Thyroid gland (tissue), 4 donors: Measurements from ENCODE around the gene PCCA. TPM values are rescaled to one million over a fixed set of nuclear protein-coding genes. Genes with fewer than 3 reads are reported as not detected.

Experiments used
- DNase-seq, 2 donors: peaks; one replicate each; pipeline ENCODE4 v3.0.0-alpha.2; 2019
- H3K27ac ChIP-seq, 3 donors: fragments of 200-600 bp; sonication (generic); 1 replicate in 2 of 3; 2 replicates in 1 of 3; pipeline ENCODE4 v1.5.1; 2016 to 2019; ENCODE audit warnings: mild to moderate bottlenecking in 1 of 3, moderate library complexity in 1 of 3
- H3K27me3 ChIP-seq: fragments of 200-600 bp; sonication (generic); one replicate; pipeline ENCODE4 v1.5.1; 2019
- H3K36me3 ChIP-seq, 2 donors: fragments of 200-600 bp; sonication (generic); one replicate each; pipeline ENCODE4 v1.5.1; 2016 to 2019
- H3K4me1 ChIP-seq, 2 donors: fragments of 200-600 bp; sonication (generic); one replicate each; pipeline ENCODE4 v1.5.1; 2017 to 2019
- H3K4me3 ChIP-seq, 3 donors: fragments of 200-600 bp; sonication (generic); replicated peaks in 1 of 3; 1 replicate in 2 of 3; 2 replicates in 1 of 3; pipeline ENCODE4 v1.5.1; 2016; ENCODE audit warnings: mild to moderate bottlenecking in 1 of 3
- H3K9me3 ChIP-seq: fragments of 200-600 bp; sonication (generic); one replicate; pipeline ENCODE4 v1.5.1; 2017
- CTCF ChIP-seq, 6 experiments: fragments of 200-600 bp in 3 of 6; fragments of 450-650 bp in 3 of 6; sonication (generic) in 3 of 6; IDR thresholded peaks; one replicate each; pipeline ENCODE4 v1.5.1; 2016 to 2019; ENCODE audit warnings: antibody characterized with exemption in 6 of 6, mild to moderate bottlenecking in 2 of 6, inconsistent platforms in 1 of 6, moderate library complexity in 1 of 6
- POLR2A ChIP-seq, 2 donors: fragments of 450-650 bp; IDR thresholded peaks; one replicate each; pipeline ENCODE4 v1.6.1; 2017; ENCODE audit warnings: antibody characterized with exemption in 2 of 2, mild to moderate bottlenecking in 2 of 2, moderate library complexity in 1 of 2
- WGBS, 2 donors: methylation state at CpG; one replicate each; pipeline ENCODE4 v1.1.5; 2017; 5-methylcytosine and 5-hydroxymethylcytosine counted together
- intact Hi-C: fragments of 100-400 bp; cut with DNase I; formaldehyde crosslinking; loops from one replicate; pipeline ENCODE4 v1.15.1; 2023
- total RNA-seq, 4 donors: library from RNA; depleted of rRNA; stranded (reverse); fragments of >200 nt; gene quantifications; one replicate each; pipeline ENCODE4 v1.2.3, GENCODE V29; 2016

PCCA gene
- total RNA-seq, 4 donors from 2014 or later: 54.3 to 95.2 (median 67.7) TPM

GRCh38 chr13:100536643-100537180 lies 447.8 kb downstream of the PCCA start:
- WGBS, 2 donors: 90 to 93% methylated on average over 13 of the region's 13 CpGs

GRCh38 chr13:100537486-100537885 lies 448.6 kb downstream of the PCCA start:
- intact Hi-C loops: no loop called here
- no peak overlapping the region for H3K4me3 ChIP-seq
- 89 to 96% methylated on average over 9 of the region's 9 CpGs for WGBS, 2 donors
- H3K9me3 ChIP-seq: no peaks in the 10 kb centered on the region
- no peaks in the 10 kb centered on the region for H3K4me1 ChIP-seq
- TF ChIP-seq POLR2A (IDR thresholded peaks at IDR 0.05) (no peak), CTCF (IDR thresholded peaks at IDR 0.05) (no peak)
- peaks cover 0 to under 1% of the 10 kb centered on the region in 2 donors for H3K36me3 ChIP-seq
- H3K27me3 ChIP-seq: no peaks in the 10 kb centered on the region
- DNase-seq: no peak
- no peak overlapping the region for H3K27ac ChIP-seq

More at GRCh38 chr13:100536643-100537180, 447.8 kb downstream of the PCCA start:
- Histone ChIP-seq H3K27ac (no peak overlapping the region), H3K9me3 (no peaks in the 10 kb centered on the region), H3K27me3 (no peaks in the 10 kb centered on the region), H3K4me3 (no peak overlapping the region), H3K4me1 (no peaks in the 10 kb centered on the region), H3K36me3 (peaks cover 0 to 6% of the 10 kb centered on the region in 2 donors)
- TF ChIP-seq CTCF (IDR thresholded peaks at IDR 0.05) (no peak), POLR2A (IDR thresholded peaks at IDR 0.05) (no peak)
- intact Hi-C loops: no loop called here
- no peak for DNase-seq

- Histone ChIP-seq H3K4me1 (no peaks in the 10 kb centered on the region), H3K4me3 (no peak overlapping the region), H3K27ac (no peak overlapping the region), H3K9me3 (no peaks in the 10 kb centered on the region), H3K27me3 (no peaks in the 10 kb centered on the region), H3K36me3 (no peaks in the 10 kb centered on the region)
- TF ChIP-seq CTCF (IDR thresholded peaks at IDR 0.05) (no peak), POLR2A (IDR thresholded peaks at IDR 0.05) (no peak)
- no peak for DNase-seq
- WGBS, 2 donors: 93 to 94% methylated on average over 5 of the region's 5 CpGs
- intact Hi-C loops: no loop called here
These were observed 449.1 kb downstream of the PCCA start for GRCh38 chr13:100537951-100538462.

GRCh38 chr13:100540621-100541020 lies 451.7 kb downstream of the PCCA start:
- H3K36me3 ChIP-seq: no peaks in the 10 kb centered on the region
- no peak for DNase-seq
- H3K27me3 ChIP-seq: no peaks in the 10 kb centered on the region
- TF ChIP-seq POLR2A (IDR thresholded peaks at IDR 0.05) (no peak), CTCF (IDR thresholded peaks at IDR 0.05) (no peak)
- no peak overlapping the region for H3K4me3 ChIP-seq
- H3K9me3 ChIP-seq: no peaks in the 10 kb centered on the region
- intact Hi-C loops: no loop called here
- H3K27ac ChIP-seq: no peak overlapping the region
- WGBS, 2 donors: 84 to 93% methylated on average over 3 of the region's 3 CpGs
- no peaks in the 10 kb centered on the region for H3K4me1 ChIP-seq

GRCh38 chr13:100541897-100542825 lies 453.3 kb downstream of the PCCA start:
- no peak for DNase-seq
- intact Hi-C loops: no loop called here

More at GRCh38 chr13:100541897-100542825, 453.3 kb downstream of the PCCA start:
- WGBS, 2 donors: 91 to 93% methylated on average over 18 of the region's 18 CpGs
- Histone ChIP-seq H3K4me1 (no peaks in the 10 kb centered on the region), H3K27ac (no peak overlapping the region), H3K36me3 (no peaks in the 10 kb centered on the region), H3K27me3 (no peaks in the 10 kb centered on the region), H3K4me3 (no peak overlapping the region), H3K9me3 (no peaks in the 10 kb centered on the region)
- TF ChIP-seq CTCF (IDR thresholded peaks at IDR 0.05) (no peak), POLR2A (IDR thresholded peaks at IDR 0.05) (no peak)
